ENCODE measurements around the gene SPATA32.
"Not testable (repeated sequence)": the region's sequence is repeated elsewhere in the genome, so short reads cannot be mapped to it uniquely, and the experiment has no call there.

Gene SPATA32

GRCh38 chr17:45270828-45271418, 9.0 kb upstream of the SPATA32 start:
- no peak for DNase-seq

- DNase-seq: no peak
Measured at GRCh38 chr17:45269912-45270311, 8.0 kb upstream of the SPATA32 start.

GRCh38 chr17:45267436-45268055, 5.7 kb upstream of the SPATA32 start:
- DNase-seq: no peak

- DNase-seq: no peak
Measured at GRCh38 chr17:45266372-45266926, 4.6 kb upstream of the SPATA32 start.

GRCh38 chr17:45265821-45266220, 3.9 kb upstream of the SPATA32 start:
- no peak for DNase-seq

GRCh38 chr17:45264988-45265387, 3.1 kb upstream of the SPATA32 start:
- DNase-seq: no peak

- no peak for DNase-seq
Measured at GRCh38 chr17:45264430-45264829, 2.5 kb upstream of the SPATA32 start.

- no peak for DNase-seq
Measured at GRCh38 chr17:45263477-45263860, 1.6 kb upstream of the SPATA32 start.

- no peak for DNase-seq
Measured at GRCh38 chr17:45262516-45263476, 902 bp upstream of the SPATA32 start.

GRCh38 chr17:45260204-45260783, 1.6 kb downstream of the SPATA32 start:
- DNase-seq: no peak

- DNase-seq: no peak
Measured at GRCh38 chr17:45258981-45259380, 2.9 kb downstream of the SPATA32 start.

- DNase-seq: no peak
Measured at GRCh38 chr17:45257115-45257514, 4.8 kb downstream of the SPATA32 start.

- DNase-seq: peak; percentile 11
Measured at GRCh38 chr17:45256114-45256966, 5.6 kb downstream of the SPATA32 start.

GRCh38 chr17:45255358-45255757, 6.5 kb downstream of the SPATA32 start:
- no peak for DNase-seq

- no peak for DNase-seq
Measured at GRCh38 chr17:45253879-45254278, 8.0 kb downstream of the SPATA32 start.

GRCh38 chr17:45253237-45253636, 8.7 kb downstream of the SPATA32 start:
- DNase-seq: not testable (repeated sequence)

GRCh38 chr17:45251931-45252330, 10.0 kb downstream of the SPATA32 start:
- DNase-seq: no peak

GRCh38 chr17:45248132-45248957, 13.5 kb downstream of the SPATA32 start:
- DNase-seq: peak; percentile 27

GRCh38 chr17:45247429-45248131, 14.3 kb downstream of the SPATA32 start:
- peak; percentile 93 for DNase-seq

- DNase-seq: no peak
Measured at GRCh38 chr17:45246861-45247428, 14.9 kb downstream of the SPATA32 start.
